ENCODE measurements around the gene SNCAIP.

- no peak for TF ChIP-seq POLR2A (IDR thresholded peaks at IDR 0.05)
- no peak for TF ChIP-seq CTCF (IDR thresholded peaks at IDR 0.05)
Observed at GRCh38 chr5:122400341-122400740, 88.3 kb downstream of the SNCAIP start.

Measured in transverse colon (tissue), 3 donors.